Endodermal cell (in vitro differentiated cells): ENCODE measurements around the gene CDK5RAP2. TPM values are rescaled to one million over a fixed set of nuclear protein-coding genes. Genes with fewer than 3 reads are reported as not detected.

Experiments used
- DNase-seq: peaks from one replicate; pipeline ENCODE4 v3.0.0-alpha.2; 2017
- H3K27ac ChIP-seq: 2 replicates; pipeline ENCODE4 v1.5.1; 2013; ENCODE audit warnings: mild to moderate bottlenecking, low read depth, low read length, moderate library complexity
- H3K27me3 ChIP-seq: 2 replicates; pipeline ENCODE4 v1.6.1; 2013; ENCODE audit warnings: mild to moderate bottlenecking, low read length, moderate library complexity; ENCODE audit not compliant: insufficient read depth, control insufficient read depth, poor library complexity, severe bottlenecking
- H3K36me3 ChIP-seq: 2 replicates; pipeline ENCODE4 v1.7.0; 2013; ENCODE audit warnings: mild to moderate bottlenecking, low read length, moderate library complexity; ENCODE audit not compliant: control insufficient read depth, insufficient read depth
- H3K4me1 ChIP-seq: one replicate; pipeline ENCODE4 v1.7.0; 2013; ENCODE audit warnings: low read length; ENCODE audit not compliant: control insufficient read depth, insufficient read depth
- H3K4me3 ChIP-seq: 2 replicates; pipeline ENCODE4 v1.5.1; 2013; ENCODE audit warnings: mild to moderate bottlenecking, low read length, moderate library complexity
- H3K9ac ChIP-seq: 2 replicates; pipeline ENCODE4 v1.6.1; 2013; ENCODE audit warnings: mild to moderate bottlenecking, low read length, moderate library complexity; ENCODE audit not compliant: poor library complexity, severe bottlenecking; ENCODE audit errors: extremely low read depth
- H3K9me3 ChIP-seq: 2 replicates; pipeline ENCODE4 v1.6.1; 2013; ENCODE audit warnings: mild to moderate bottlenecking, low read length, moderate library complexity; ENCODE audit not compliant: control insufficient read depth
- H3K27ac Mint-ChIP-seq: 2 replicates; pipeline ENCODE4 v1.8.0; 2020; ENCODE audit warnings: mixed read lengths
- H3K27me3 Mint-ChIP-seq: 2 replicates; pipeline ENCODE4 v1.8.0; 2021; ENCODE audit warnings: mild to moderate bottlenecking, mixed read lengths; ENCODE audit not compliant: insufficient read depth
- H3K36me3 Mint-ChIP-seq: 2 replicates; pipeline ENCODE4 v1.8.0; 2020; ENCODE audit warnings: low read depth, mixed read lengths
- H3K4me1 Mint-ChIP-seq: 2 replicates; pipeline ENCODE4 v1.8.0; 2020; ENCODE audit warnings: mixed read lengths
- H3K4me3 Mint-ChIP-seq: 2 replicates; pipeline ENCODE4 v1.8.0; 2020; ENCODE audit warnings: mild to moderate bottlenecking, moderate library complexity, mixed read lengths
- H3K9me3 Mint-ChIP-seq: 2 replicates; pipeline ENCODE4 v1.8.0; 2020; ENCODE audit warnings: mild to moderate bottlenecking, mixed read lengths
- CTCF ChIP-seq: fragments of 200-600 bp; sonication (generic); conservative IDR thresholded peaks from 2 replicates; pipeline ENCODE4 v1.5.0; 2021; ENCODE audit warnings: antibody characterized with exemption, mild to moderate bottlenecking
- WGBS, 2 experiments: methylation state at CpG; one replicate each; pipeline versions ENCODE4 v1.1.5 to v1.1.7; 2013; ENCODE audit warnings: missing lambda C conversion rate in 2 of 2, mixed read lengths in 1 of 2; ENCODE audit not compliant: insufficient coverage in 1 of 2, insufficient read length in 1 of 2; 5-methylcytosine and 5-hydroxymethylcytosine counted together
- total RNA-seq, 2 donors: library from RNA; stranded (reverse); fragmentation: NEBNext Ultra II Directional in 1 of 2; extraction: Animal tissue kit (Norgen Biotek cat#: 25700) in 1 of 2; gene quantifications; 2 replicates in 1 of 2; 3 replicates in 1 of 2; pipeline ENCODE4 v1.2.1, GENCODE V29; 2021

The CDK5RAP2 gene
- total RNA-seq, 2 donors from 2014 or later: 68.2 to 92.0 TPM

- no peaks in the 10 kb centered on the region for H3K27me3 ChIP-seq
- TF ChIP-seq CTCF: no peak
- H3K4me3 ChIP-seq: no peak overlapping the region
- no peaks in the 10 kb centered on the region for H3K36me3 Mint-ChIP-seq
- no peaks in the 10 kb centered on the region for H3K9me3 Mint-ChIP-seq
- H3K4me3 Mint-ChIP-seq: no peak overlapping the region
- no peaks in the 10 kb centered on the region for H3K4me1 ChIP-seq
- no peak overlapping the region for H3K27ac Mint-ChIP-seq
- H3K4me1 Mint-ChIP-seq: no peaks in the 10 kb centered on the region
- no peaks in the 10 kb centered on the region for H3K9me3 ChIP-seq
- H3K27ac ChIP-seq: no peak overlapping the region
- H3K36me3 ChIP-seq: no peaks in the 10 kb centered on the region
- no peaks in the 10 kb centered on the region for H3K27me3 Mint-ChIP-seq
- WGBS, 2 experiments: 100% methylated on average over 1 of the region's 2 CpGs
- no peak for DNase-seq
- no peak overlapping the region for H3K9ac ChIP-seq
Measured at GRCh38 chr9:120627073-120627472, 47.1 kb upstream of the CDK5RAP2 start.

GRCh38 chr9:120626512-120626911 lies 46.5 kb upstream of the CDK5RAP2 start:
- H3K4me1 ChIP-seq: no peaks in the 10 kb centered on the region
- H3K9ac ChIP-seq: no peak overlapping the region
- 95% methylated on average over 1 of the region's 1 CpG; no CpG with 5 or more reads in 1 of the 2 experiments for WGBS, 2 experiments
- no peaks in the 10 kb centered on the region for H3K9me3 ChIP-seq
- no peak overlapping the region for H3K4me3 ChIP-seq
- Mint-ChIP-seq H3K27me3 (no peaks in the 10 kb centered on the region), H3K36me3 (no peaks in the 10 kb centered on the region), H3K9me3 (no peaks in the 10 kb centered on the region), H3K4me1 (no peaks in the 10 kb centered on the region), H3K4me3 (no peak overlapping the region), H3K27ac (no peak overlapping the region)
- TF ChIP-seq CTCF: no peak
- H3K36me3 ChIP-seq: no peaks in the 10 kb centered on the region
- DNase-seq: no peak
- H3K27ac ChIP-seq: no peak overlapping the region
- no peaks in the 10 kb centered on the region for H3K27me3 ChIP-seq

- no peaks in the 10 kb centered on the region for H3K36me3 ChIP-seq
- no peaks in the 10 kb centered on the region for H3K4me1 ChIP-seq
- no peaks in the 10 kb centered on the region for H3K27me3 ChIP-seq
- no peaks in the 10 kb centered on the region for H3K9me3 ChIP-seq
- Mint-ChIP-seq H3K9me3 (no peaks in the 10 kb centered on the region), H3K4me3 (no peak overlapping the region), H3K27me3 (no peaks in the 10 kb centered on the region), H3K4me1 (no peaks in the 10 kb centered on the region), H3K27ac (no peak overlapping the region), H3K36me3 (no peaks in the 10 kb centered on the region)
- DNase-seq: no peak
- TF ChIP-seq CTCF: no peak
- H3K9ac ChIP-seq: no peak overlapping the region
- no peak overlapping the region for H3K27ac ChIP-seq
- WGBS, 2 experiments: 91 to 98% methylated on average over 6 of the region's 6 CpGs
- H3K4me3 ChIP-seq: no peak overlapping the region
Measured at GRCh38 chr9:120625222-120625621, 45.3 kb upstream of the CDK5RAP2 start.
